HG03045 (cell line): Measurements from ENCODE around the gene WDTC1.
"Not testable (repeated sequence)": the region's sequence is repeated elsewhere in the genome, so short reads cannot be mapped to it uniquely, and the experiment has no call there.

Experiments used
- ATAC-seq: cut with Tn5 transposase; IDR thresholded peaks from one replicate; pipeline ENCODE4 v1.9.1; 2021; ENCODE audit warnings: mild to moderate bottlenecking, moderate library complexity; ENCODE audit not compliant: unreplicated experiment

The WDTC1 gene

DNA sequence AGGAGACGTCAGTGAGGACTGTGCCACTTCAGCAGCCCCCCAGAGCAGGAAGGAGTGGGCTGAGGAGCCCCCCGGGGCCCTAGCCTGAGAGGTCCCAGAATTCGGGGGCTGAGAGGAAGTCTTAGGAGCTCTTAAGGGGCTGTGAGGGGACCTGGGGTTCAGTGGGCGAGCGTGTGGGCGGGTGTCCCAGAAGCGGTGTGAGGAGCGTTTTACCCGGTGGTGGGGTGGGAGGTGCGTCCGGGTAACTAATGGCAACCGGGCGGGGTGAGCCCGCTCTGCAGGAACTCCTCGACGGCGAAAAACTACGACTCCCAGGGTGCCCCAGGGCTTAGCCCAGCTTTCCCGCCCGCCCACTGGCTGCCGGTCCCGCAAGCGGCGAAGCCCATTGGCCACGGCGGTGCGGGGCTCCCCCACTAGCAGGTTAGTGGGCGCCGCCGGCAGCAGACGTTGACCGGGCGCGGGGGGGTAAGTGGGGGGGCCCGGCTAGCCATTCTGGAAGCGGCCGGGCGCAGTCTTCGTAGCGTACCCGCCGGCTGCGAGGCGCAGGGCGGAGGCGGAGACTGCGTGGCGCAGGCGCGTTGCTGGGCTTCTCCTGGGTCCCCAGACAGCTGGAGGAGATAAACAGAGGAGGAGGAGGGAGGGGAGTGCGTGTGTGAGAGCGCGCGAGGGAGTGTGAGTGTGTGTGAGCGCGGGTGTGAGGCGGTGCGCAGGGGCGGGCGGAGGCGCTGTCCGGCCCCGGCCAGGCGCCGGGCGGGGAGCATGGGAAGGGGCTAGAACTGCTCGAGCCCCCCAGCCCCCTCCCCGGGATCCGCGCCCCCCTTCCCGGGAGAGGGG is at the start of gene WDTC1:
TSS of gene WDTC1 (plus strand) at position 584 of the 834 bp plus-strand sequence. CDS start 26,423 bp downstream, outside the sequence.
- peak; percentile 88 for ATAC-seq

DNA sequence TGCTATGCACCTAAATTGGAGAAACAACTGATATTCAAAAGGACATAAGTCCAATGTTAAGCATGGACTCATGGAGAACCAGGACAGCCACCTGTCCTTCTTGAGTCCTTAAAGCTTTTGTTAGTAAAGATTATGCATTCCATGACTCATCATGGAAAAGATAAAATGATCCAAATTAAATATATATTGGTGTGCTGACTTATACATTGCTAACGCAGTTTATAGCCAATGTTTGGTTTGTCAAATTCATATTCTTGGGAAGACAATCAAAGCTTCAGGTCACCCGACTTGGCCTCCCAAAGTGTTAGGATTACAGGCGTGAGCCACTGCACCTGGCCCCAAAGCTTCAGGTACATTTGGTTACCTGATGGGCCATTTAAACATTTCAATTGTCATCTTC is 49.8 kb upstream of the WDTC1 start:
- ATAC-seq: not testable (repeated sequence)

GRCh38 chr1:27192039-27192529 is 42.3 kb upstream of the WDTC1 start:
- ATAC-seq: no peak

- ATAC-seq: no peak
These were observed 41.2 kb upstream of the WDTC1 start for GRCh38 chr1:27193194-27193593.

DNA sequence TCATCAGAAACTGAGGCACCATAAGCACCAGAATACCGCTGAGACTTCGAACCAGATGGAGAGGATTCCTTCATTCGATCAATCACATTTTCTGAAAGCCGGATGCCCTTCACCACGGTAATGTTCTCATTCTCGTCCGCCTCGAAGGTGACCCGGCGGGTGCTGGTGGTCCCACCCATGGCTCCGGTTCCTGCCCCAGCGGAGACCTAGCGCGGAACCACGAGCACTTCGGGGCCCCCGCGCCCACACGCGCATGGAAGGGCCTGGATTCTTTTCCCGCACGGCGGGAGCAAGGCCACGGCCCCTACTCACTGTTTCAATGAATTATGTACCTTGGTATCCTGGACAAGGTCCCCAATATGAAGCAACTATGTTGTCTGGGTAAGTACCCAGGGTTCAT is 33.1 kb upstream of the WDTC1 start:
- ATAC-seq: no peak

GRCh38 chr1:27203946-27204345 is 30.5 kb upstream of the WDTC1 start:
- no peak for ATAC-seq

- not testable (repeated sequence) for ATAC-seq
These were observed 27.2 kb upstream of the WDTC1 start for GRCh38 chr1:27207238-27207637.

- not testable (repeated sequence) for ATAC-seq
These were observed 26.1 kb upstream of the WDTC1 start for GRCh38 chr1:27208143-27208850.

DNA sequence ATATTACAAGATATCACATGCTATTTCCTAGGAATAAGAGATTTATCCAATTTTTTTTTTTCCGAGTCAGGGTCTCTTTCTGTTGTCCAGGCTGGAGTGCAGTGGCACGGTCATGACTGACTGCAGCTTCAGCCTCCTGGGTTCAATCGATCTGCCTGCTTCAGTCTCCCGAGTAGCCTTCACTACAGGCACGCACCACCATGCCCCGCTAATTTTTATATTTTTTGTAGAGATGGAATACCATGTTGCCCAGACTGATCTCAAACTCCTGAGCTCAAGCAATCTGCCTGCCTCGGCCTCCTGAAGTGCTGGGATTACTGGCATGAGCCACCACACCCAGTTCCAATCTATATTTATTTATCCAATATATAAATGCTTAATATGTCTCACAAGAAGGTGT is 18.0 kb upstream of the WDTC1 start:
- no peak for ATAC-seq

- ATAC-seq: no peak
These were observed 17.0 kb upstream of the WDTC1 start for GRCh38 chr1:27217401-27217800.

- no peak for ATAC-seq
These were observed 15.7 kb upstream of the WDTC1 start for GRCh38 chr1:27218736-27219135.

DNA sequence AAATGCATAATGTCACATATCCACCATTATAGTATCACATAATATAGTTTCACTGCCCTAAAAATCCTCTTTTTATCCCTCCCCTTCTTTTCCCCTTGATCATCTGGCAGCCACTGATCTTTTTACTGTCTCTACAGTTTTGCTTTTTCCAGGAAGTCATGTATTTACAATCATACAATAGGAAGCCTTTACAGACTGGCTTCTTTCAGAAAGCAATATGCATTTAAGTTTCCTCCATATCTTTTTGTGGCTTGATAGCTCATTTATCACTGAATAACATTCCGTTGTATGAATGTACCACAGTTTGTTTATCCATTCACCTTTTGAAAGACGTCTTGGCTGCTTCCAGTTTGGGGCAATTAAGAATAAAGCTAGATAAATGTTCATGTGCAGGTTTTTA is 14.3 kb upstream of the WDTC1 start:
- no peak for ATAC-seq

DNA sequence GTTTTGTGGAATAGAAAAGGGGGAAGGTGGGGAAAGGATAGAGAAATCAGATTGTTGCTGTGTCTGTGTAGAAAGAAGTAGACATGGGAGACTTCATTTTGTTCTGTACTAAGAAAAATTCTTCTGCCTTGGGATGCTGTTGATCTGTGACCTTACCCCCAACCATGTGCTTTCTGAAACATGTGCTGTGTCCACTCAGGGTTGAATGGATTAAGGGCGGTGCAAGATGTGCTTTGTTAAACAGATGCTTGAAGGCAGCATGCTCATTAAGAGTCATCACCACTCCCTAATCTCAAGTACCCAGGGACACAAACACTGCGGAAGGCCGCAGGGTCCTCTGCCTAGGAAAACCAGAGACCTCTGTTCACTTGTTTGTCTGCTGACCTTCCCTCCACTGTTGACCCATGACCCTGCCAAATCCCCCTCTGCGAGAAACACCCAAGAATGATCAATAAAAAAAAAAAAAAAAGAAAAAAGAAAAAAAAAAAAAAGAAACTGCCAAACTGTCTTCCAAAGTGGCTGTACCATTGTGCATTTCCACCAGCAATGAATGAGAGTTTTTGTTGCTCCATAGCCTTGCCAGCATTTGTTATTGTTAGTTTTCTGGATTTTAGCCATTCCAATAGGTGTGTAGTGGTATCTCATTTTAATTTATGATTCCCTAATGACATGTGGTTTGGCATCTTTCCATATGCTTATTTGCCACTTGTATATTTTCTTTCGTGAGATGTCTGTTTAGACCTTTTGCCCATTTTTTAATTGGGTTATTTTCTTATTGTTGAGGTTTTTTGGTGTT is 13.5 kb upstream of the WDTC1 start:
- ATAC-seq: not testable (repeated sequence)

- no peak for ATAC-seq
These were observed 8.8 kb upstream of the WDTC1 start for GRCh38 chr1:27225621-27226020.

- no peak for ATAC-seq
These were observed 6.7 kb upstream of the WDTC1 start for GRCh38 chr1:27227765-27228164.

DNA sequence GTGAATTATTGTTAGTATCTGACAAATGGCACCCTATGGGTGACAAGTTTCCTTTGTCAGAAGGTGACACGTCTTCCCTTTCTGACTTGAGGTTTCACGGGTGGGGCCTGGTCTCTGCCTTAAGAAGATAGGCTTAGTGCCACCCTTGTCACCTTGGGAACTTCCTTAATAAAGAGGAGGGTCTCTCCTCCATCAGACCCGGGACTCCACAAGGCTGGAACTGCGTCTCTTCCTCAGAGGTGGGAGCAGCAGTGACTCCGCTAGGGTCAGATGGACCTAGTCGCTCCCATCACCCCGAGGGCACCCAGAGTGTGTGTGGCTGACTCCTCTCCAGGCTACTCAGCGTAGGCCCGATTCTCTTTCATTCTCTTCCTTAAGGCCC is 774 bp upstream of the WDTC1 start:
- peak; percentile 2 for ATAC-seq

- ATAC-seq: no peak
These were observed 1.4 kb downstream of the WDTC1 start for GRCh38 chr1:27235827-27236226.

DNA sequence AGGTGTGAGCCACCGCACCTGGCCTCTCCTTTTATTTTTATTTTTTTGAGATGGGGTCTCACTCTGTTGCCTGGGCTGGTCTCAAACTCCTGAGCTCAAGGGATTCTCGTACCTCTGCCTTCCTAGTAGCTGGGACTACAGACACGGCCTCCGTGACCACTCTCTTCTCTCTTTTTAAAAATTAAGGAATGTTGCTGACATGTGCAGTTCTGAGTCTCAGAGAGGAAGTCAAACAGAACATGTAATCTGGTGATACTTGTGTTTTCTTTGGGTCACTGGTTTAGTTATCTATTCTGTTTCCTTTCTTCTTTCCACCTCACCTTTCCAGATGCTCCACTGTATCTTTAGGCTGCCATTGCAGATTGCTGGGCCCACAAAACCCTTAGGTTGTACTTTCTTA is 2.7 kb downstream of the WDTC1 start:
- no peak for ATAC-seq

GRCh38 chr1:27238032-27238431 is 3.6 kb downstream of the WDTC1 start:
- ATAC-seq: no peak

DNA sequence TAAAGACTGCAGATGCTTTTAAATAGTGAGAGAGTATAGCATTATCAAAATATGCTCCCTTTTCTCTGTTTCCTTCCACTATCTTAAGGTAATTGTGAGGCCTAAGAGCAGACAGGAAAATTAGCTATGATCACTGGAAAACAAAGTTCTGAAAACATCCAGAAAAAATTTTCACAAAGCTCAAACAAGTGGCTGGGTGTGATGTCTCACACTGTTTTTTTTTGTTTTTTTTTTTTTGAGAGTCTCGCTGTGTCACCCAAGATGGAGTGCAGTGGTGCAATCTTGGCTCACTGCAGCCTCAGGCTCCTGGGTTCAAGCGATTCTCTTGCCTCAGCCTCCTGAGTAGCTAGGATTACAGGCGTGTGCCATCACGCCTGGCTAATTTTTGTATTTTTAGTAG is 7.2 kb downstream of the WDTC1 start:
- ATAC-seq: no peak

GRCh38 chr1:27243665-27244064 is 9.2 kb downstream of the WDTC1 start:
- ATAC-seq: not testable (repeated sequence)
